GM19397 (cell line): ENCODE measurements around the gene VSTM5.
"Not testable (repeated sequence)": the region's sequence is repeated elsewhere in the genome, so short reads cannot be mapped to it uniquely, and the experiment has no call there.

Source experiments
- ATAC-seq: cut with Tn5 transposase; IDR thresholded peaks from one replicate; pipeline ENCODE4 v1.9.1; 2021; ENCODE audit warnings: mild to moderate bottlenecking, moderate library complexity; ENCODE audit not compliant: unreplicated experiment

Gene VSTM5

DNA sequence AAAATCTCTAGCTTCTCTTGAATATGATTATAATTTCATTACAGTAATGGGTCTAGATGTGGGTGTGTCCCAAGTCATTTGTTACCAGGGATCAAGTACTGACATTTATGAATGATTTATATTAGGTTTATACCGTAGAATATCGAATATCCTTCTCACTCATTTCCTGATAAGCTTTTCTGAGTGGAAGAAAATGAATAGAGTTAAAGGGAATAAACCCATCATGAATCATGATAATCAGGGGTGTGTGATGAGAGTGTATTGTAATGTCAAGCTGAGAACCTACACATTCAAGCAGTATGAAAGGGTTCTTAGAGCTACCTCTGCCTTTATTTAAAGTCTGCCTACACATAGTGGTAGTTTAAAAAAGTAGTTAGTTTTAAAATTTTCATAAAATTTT lies 49.1 kb downstream of the VSTM5 start:
- ATAC-seq = no peak

DNA sequence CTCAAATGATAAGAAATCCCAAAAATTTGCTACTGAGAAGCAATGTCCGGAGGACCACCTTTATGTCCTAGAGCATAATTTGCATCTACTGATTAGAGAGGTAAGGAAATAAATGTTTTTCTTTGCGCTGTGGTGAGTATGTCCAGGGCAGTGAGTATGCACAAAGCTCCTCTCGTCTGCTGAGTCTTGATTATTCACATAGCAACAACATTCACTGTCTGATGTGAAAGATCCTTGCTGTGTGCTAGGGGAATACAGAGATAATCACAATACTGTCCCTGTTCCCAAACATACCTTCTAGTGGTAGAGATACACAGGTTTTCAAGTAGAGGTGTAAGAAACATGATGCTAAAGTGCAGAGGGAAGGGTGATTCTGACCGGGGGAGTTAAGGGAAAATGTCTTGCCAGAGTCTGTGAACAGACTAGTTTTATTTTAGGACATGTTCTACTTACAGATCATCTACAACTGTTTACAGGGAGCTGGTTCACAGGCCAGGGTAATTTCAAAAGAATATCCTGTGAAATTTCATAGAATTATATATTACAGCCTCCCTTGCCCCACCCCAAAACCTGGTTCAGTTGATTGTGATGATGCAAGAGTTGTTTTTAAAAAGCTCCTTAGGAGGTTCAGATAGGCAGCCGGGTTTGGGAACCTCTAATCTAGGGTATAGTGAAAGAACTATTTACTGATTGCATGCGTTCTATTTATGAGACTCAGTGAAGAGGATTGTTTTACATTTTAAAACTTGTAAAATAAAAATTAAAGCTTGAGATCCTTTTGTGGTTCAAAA lies 53.8 kb downstream of the VSTM5 start:
- ATAC-seq = no peak

DNA sequence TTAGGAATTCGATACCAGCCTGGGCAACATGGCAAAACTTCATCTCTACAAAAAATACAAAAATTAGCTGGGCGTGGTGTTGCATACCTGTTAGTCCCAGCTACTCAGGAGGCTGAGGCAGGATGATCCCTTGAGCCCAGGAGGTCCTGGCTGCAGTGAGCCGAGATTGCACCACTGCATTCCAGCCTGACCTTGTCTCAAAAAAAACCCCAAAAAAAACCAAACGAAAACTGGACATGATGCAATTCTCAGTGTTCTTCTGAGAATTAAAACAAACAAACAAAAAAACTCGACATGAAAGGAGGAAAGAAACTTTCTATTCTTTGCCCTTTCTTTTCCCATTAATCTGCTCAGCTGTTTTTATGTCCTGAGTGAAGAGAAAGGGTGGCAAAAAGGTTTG lies 58.9 kb downstream of the VSTM5 start:
- no peak for ATAC-seq

DNA sequence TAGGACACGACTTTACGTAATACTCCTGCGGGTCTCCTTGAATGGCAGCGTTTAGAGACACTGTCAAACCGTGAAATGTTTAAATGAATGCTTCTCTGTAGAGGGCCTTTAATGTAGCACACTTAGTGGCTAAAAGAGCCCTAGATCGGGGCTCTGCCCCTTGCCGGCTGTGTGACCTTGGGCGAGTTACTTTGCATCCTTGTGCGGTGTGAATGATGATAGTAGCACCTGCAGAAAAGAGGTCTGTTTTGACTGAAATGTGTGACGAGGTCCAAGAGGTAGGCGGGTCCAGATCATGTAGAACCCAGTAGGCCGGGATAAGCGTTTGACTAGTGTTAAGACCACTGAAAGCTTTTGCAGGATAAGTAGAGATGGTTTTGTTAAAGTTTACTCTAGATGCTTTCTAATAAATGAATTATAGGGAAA lies 65.5 kb downstream of the VSTM5 start:
- ATAC-seq = peak; percentile 26

DNA sequence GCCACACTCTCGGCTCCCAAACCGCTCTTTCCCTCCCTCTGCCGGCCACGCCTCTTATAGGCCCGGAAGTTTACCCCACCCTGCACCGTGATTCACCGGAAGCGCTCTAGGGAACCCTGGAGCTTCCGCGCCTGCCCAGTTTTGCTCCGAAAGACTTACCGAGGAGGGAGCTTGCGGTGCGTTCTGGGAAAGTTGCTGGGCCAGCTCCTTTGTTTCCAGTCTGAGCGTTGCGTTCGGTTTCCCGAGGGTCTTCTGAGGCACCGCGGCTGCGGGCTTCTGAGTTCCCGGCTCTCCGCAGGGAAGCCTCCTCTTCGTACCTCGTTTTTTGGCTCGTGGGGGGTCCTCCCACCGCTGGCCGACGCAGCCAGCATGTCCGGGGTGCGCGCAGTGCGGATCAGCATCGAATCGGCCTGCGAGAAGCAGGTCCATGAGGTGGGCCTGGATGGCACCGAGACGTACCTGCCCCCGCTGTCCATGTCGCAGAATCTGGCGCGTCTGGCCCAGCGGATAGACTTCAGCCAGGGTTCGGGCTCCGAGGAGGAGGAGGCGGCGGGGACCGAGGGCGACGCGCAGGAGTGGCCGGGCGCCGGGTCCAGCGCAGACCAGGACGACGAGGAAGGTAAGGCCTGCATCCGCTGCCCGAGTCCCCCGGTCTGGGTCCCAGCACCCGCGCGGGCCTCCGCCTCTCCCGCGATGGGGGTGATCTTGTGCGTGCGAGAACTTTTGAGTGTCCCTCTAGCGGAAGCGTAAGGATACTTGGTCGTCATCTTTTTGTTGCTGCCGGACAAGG lies 66.1 kb downstream of the VSTM5 start, which contains the start of gene MED17:
MED17 (plus strand) TSS at position 138 of the 790 bp plus-strand sequence; CDS start at position 370, 232 bp downstream.
- peak; percentile 96 for ATAC-seq

DNA sequence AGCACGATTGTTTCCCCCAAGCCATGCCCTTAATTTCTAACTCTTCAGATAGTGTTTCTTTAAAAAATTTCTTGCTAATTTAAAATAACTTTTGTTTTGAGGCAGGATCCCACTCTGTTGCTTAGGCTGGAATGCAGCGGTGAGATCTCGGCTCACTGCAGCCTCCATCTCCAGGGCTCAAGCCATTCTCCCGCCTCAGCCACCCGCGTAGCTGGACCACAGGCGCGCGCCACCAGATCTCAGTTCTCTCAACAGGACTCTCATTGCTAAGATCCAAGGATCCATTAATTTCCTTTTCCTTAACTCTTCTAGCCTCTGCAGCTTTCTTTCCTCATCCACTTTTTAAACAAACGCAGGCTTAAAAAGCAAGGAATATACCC lies 66.7 kb downstream of the VSTM5 start:
- peak; percentile 48 for ATAC-seq

DNA sequence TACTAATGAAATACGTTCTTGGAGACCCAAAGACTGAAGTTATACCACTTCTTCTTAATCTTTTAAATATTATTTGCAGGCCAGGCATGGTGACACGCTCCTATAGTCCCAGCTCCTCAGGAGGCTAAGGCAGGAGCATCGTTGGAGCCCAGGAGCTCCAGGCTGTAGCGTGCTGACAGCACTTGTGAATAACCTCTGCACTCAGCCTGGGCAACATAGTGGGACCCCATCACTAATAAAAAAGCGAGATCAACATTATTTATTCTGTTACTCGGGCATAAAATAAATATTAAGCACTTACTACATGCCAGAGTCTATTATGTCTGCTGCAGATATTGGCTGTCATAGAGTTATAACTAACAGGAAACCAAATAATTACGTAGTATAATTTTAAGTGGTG lies 67.1 kb downstream of the VSTM5 start:
- no peak for ATAC-seq

DNA sequence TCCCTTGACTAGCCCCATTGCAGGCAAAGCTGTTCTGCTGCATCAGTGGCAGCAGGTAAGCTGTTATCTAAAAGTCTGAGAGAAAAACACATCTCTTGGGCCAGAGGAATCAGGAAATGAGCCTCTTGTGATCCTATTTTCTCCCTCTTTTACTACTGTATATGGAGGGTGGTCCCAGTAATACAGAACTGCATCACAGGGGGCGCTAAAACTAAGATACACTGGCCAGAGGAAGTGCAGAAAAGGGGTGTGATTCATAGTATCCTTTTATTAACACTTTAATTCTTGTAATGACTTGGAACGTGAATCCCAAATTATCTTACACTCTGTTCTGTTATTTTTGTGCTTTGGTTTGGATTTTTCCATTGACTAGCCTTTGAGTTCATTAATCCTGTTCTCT lies 75.1 kb downstream of the VSTM5 start:
- no peak for ATAC-seq

DNA sequence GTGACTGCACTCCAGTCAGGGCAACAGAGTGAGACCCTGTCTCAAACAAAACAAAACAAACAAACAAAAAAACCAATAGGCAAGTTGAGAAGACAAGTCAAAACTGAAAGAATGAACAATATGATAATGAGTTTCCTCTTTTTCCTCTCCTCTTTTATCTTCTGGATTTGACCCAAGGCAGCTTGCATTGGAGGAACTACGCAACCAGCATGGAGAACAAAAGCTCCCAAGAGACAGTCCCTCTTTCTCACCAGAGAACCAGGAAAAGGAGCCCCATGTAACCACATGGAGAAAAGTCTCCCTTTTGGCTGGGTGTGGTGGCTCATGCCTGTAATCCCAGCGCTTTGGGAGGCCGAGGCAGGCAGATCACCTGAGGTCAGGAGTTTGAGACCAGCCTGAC lies 75.9 kb downstream of the VSTM5 start:
- ATAC-seq = not testable (repeated sequence)

DNA sequence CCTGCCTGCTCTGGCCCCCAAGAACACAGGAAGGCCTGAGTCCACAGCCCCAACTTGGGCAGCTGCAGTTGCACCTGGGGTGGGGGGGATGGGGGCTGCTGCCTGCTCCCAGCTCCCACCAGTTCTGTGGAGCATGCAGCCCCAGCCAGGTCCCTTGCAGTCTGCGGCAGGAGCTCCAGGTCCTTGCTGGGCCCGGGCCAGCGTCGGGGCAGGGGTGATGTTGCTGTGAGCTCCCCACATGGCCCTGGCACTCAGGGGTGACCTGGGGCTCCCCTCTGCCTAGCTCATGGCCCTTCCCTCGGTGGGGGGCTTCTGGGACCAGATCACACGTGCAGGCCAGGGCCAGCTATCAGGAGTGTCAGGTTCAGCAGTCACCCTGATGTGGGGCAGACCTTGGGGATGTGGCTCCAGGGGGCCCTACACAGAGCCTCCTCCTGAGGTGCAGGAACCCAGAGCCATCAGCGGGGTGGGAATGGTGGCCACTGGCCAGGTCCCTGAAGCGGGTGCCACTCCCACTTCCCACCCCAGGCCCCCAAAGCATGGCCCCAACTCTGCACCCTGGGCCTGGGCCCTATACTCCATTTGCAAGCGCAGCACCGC lies 76.7 kb downstream of the VSTM5 start:
- no peak for ATAC-seq

DNA sequence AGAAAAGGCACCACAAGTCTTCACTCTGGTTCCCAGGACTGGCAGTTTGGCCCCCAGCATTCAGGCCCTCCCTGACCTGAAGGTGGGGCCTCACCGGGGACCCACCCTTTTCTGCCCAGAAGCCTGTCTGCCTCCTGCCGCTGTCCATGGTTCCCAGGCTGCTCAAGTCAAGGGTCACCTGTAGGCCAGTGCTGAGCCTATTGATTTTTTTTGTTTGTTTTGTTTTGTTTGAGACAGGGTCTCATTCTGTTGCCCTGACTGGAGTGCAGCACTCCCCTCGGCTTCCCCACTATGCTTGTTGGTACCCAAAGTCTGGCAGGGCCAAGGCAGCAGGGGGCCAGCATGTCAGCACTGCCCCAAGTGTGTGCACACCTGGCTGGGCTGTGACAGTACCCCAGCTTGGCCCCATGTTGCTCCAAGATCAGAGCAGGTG lies 77.4 kb downstream of the VSTM5 start:
- ATAC-seq = no peak

DNA sequence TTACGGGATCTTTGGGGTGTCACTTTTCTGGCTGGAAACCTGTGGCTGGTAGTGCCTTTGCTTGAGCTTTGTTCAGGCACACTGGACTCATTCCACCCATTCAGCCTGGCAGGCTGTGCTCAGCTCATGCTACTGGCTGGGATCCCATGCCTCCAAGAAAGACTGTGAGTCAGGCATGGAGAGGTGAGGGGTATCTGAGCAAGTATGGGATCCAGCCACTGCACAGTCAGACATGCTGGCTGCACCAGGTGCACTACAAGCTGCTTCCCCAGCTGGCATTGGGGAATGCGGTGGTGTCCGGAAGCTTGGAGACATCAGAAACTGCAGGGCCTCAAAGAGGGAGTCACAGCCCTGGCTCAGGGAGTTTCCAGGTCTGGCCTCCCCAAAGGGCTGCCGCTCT lies 78.3 kb downstream of the VSTM5 start:
- no peak for ATAC-seq

DNA sequence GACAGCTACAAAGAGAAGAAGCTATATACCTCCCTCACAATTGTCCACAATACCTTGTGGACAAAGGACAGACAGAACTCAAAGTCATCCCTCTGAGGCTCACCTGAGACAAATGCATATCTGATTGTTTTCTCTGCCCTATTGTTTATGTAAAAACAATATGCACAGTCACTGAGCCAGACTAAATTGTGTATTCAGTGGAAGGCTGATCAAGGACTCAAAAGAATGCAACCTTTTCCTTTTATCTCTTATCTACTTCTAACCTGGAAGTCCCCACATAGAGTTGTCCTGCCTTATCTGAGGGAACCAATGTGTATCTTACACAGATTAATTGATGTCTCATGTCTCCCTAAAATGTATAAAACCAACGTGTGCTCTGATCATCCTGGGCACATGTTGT lies 80.3 kb downstream of the VSTM5 start:
- ATAC-seq = no peak
